Measurements from ENCODE around the gene SLC26A11.
"Not testable (repeated sequence)": the region's sequence is repeated elsewhere in the genome, so short reads cannot be mapped to it uniquely, and the experiment has no call there.

The SLC26A11 gene

GRCh38 chr17:80285237-80285920 lies 65.2 kb downstream of the SLC26A11 start:
- no peak for DNase-seq (ENCODE audit: low spot score)

DNA sequence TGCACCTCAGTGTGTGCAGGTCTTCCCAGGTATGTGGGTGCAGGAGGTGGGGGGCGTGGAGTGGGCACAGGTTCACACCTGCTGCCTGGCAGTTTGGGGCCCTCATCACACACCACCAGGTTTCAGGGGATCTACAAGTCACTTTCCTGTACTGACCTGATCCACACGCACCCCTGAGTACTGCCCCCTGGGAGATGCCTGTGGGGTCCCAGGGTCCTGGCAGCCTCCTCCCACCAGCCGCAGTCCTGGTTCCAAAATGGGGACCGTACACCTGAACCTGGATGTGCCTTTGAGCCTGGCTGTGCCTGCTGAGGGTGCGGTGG lies 66.4 kb downstream of the SLC26A11 start:
- no peak for DNase-seq (ENCODE audit: low spot score)

DNA sequence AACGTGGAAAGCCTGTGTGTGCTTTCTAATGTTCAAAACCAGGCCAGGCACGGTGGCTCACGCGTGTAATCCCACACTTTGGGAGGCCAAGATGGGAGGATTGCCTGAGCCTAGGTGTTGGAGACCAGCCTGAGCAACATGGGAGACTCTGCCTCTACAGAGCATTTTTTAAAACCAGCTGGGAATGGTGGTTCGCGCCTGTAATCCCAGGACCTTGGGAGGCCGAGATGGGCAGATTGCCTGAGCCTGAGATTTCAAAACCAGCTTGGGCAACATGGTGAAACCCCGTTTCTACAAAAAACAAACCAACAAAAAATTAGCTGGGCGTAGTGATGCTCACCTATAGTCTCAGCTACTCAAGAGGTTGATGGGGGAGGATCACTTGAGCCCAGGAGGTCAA lies 66.8 kb downstream of the SLC26A11 start:
- no peak for DNase-seq (ENCODE audit: low spot score)

- no peak for DNase-seq (ENCODE audit: low spot score)
Observed at GRCh38 chr17:80287806-80288567, 67.8 kb downstream of the SLC26A11 start.

DNA sequence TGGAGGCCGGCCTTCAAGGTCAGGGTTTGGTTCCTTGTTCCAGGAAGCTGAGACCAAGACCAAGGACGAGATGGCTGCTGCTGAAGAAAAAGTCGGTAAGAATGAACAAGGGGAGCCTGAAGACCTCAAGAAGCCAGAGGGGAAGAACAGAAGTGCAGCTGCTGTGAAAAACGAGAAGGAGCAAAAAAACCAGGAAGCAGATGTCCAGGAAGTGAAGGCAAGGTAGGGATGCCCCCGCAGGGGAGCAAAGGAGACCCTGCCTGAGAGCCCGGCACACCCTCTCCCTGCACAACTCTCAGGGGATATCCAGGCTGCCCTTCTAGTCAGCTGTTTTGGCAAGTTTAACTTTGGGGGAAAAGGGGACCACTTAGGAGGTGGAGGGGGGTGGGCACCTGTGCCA lies 69.4 kb downstream of the SLC26A11 start:
- no peak for DNase-seq (ENCODE audit: low spot score)

DNA sequence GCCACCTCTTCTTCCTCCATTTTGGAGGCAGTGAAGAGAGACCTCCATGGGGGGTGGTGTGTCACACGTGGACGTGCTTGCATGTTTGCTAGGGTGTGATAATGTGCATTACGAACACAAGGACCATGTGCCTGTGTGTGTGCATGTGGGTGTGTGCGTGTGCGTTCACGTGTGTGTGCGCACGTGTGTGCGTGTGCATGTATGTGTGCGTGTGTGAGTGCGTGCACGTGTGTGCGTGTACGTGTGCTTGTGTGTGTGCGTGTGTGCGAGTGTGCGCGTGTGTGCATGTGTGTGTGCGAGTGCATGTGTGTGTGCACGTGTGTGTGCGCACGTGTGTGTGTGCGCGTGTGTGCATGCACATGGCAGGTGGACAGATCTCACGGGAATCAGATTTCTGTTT lies 69.9 kb downstream of the SLC26A11 start:
- DNase-seq (ENCODE audit: low spot score), result no peak

DNA sequence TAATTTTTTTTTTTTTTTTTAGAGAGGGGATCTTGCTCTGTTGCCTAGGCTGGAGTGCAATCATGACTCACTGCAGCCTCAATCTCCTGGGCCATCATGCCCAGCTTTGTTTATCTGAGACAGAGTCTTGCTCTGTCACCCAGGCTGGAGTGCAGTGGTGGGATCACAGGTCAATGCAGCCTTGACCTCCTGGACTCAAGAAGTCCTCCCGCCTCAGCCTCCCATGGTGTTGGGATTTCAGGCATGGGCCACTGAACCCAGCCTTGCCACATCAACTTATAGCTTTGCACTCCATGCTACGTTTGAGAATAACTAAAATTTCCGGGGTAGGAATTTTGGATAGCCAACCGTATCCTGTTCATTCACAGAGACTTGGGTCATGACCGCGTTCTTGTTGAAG lies 71.0 kb downstream of the SLC26A11 start:
- no peak for DNase-seq (ENCODE audit: low spot score)

DNA sequence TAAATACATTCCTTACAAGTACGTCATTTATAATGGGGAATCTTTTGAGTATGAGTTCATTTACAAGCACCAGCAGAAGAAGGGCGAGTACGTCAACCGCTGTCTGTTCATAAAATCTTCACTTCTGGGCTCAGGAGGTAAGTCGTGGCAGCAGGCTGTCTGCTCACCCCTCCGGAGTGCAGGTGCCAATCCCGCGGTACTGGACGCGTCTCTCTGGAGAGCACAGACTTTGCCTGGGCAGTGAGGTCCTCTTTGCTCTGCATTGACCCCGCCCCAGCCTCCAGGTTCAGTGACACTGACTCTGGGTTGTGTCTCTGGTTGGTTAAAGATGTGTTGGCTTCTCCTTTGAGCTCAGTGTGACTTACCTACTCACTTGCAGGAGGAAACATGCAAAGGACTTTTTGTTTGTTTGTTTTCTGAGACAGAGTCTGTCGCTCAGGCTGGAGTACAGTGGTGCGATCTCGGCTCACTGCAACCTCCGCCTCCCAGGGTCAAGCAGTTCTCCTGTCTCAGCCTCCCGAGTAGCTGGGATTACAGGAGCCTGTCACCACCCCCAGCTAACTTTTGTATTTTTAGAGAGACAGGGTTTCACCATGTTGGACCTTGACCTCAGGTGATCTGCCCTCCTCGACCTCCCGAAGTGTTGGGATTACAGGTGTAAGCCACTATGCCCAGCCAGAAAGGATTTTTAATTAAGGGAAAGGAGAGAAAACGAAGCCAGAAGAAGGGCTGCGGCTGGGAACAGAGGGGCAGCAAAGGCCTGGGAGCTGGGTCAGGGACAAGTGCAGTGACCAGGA lies 71.7 kb downstream of the SLC26A11 start:
- DNase-seq (ENCODE audit: low spot score), result no peak

DNA sequence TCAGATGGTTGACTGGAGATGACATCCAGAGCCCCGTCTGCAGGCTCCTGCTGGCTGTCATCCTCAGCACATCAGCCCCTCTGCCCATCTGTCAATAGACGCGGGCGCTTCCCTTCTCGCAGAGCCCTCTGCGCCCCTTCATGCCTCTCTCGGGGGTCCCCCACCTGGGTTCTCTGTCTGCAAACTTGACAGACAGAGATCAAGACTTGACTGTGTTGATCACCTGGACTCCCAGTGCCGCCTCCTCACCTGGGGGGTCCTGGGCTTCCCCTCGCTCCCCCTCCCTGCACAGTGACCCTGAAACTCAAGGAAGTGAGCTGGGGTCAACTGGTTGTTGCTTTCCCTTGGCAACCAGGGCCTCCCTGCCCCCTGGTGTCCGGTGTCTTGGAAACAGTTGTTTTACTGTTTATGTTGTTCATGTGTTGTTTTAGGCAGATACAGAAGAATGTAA lies 72.3 kb downstream of the SLC26A11 start:
- DNase-seq (ENCODE audit: low spot score), result no peak

DNA sequence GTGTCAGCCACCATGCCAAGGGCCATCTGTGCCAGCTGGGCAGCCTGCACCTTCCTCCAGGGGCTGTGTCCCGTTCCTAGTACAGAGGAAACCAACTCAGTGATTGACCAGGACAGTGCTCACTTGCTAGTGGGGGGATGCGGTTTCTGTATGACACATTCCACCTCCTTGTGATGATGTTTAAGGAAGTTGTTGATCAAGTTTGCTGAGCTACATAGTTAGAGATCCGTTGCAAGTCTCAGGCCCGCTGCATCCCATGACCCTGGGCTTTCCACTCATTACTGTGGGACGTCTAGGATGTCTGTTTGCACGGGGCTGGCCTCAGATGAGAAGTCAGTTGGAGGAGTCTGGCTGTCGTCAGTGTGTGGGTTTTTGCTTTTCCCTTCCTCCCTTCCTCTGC lies 74.0 kb downstream of the SLC26A11 start:
- no peak for DNase-seq (ENCODE audit: low spot score)

GRCh38 chr17:80294653-80295052 lies 74.4 kb downstream of the SLC26A11 start:
- no peak for DNase-seq (ENCODE audit: low spot score)

DNA sequence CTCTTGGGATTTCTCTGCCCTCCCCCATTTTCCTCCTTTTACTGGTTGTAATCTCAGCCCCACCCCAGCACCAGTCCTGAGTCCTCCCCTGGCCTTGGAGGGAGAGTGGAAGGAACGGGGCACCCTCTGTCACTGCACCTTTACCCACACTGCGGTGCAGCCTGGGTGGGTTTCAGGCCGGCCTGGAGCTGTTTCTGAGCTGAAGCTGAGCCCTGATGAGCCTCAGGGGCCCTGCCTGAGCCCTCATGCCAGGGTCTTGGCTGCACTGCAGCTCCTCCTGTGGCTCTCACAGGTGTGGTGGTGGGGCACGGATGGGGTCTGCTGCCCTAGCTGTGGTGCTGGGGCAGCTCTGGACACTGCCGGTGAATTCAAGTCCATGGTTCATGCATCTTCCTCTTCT lies 74.9 kb downstream of the SLC26A11 start:
- no peak for DNase-seq (ENCODE audit: low spot score)

GRCh38 chr17:80295559-80295958 lies 75.3 kb downstream of the SLC26A11 start:
- DNase-seq (ENCODE audit: low spot score), result no peak

DNA sequence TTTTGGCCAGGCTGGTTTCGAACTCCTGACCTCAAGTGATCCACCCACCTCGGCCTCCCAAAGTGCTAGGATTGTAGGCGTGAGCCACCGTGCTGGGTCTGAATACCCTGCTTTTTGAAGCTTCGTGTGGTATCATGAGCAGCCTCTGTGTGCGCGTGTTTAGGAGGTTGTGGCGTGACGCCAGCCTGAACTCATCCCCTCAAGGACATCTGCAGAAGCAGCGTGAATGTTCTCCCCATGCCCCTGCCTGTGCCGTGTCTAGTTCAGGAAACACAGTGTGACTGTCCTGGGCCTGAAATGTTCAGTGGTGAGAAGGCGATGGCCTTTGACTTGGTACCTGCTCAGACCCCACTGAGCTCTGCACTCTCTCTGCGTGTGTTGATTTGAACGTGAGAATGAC lies 76.0 kb downstream of the SLC26A11 start:
- no peak for DNase-seq (ENCODE audit: low spot score)

- DNase-seq (ENCODE audit: low spot score), result no peak
Observed at GRCh38 chr17:80297996-80298560, 77.9 kb downstream of the SLC26A11 start.

- DNase-seq (ENCODE audit: low spot score), result not testable (repeated sequence)
Observed at GRCh38 chr17:80299350-80300100, 79.3 kb downstream of the SLC26A11 start.

- not testable (repeated sequence) for DNase-seq (ENCODE audit: low spot score)
Observed at GRCh38 chr17:80300756-80301155, 80.5 kb downstream of the SLC26A11 start.

All from HuH-7.5 (cell line).